Stimulated activated CD4-positive, alpha-beta T cell treated with anti-CD3 and anti-CD28 coated beads, TNF-alpha, amount 100 ng/mL, for 24 hours (primary cell): ENCODE data around the gene CASP12.

Source experiments
- DNase-seq, 3 experiments: peaks; one replicate each; pipeline ENCODE4 v3.0.0-alpha.2; 2020; ENCODE audit warnings: low read depth in 3 of 3

Gene CASP12

GRCh38 chr11:104837969-104838639, 60.2 kb downstream of the CASP12 start:
- DNase-seq, result no peak

GRCh38 chr11:104836691-104837090, 61.6 kb downstream of the CASP12 start:
- DNase-seq, result no peak
